SK-N-SH treated with all-trans-retinoic acid at 6 μM for 48 hours (cell line): ENCODE results near the gene CALML3.

Source experiments
- ATAC-seq: fragments of 200-7000 bp; cut with Tn5 transposase; 3 replicates; pipeline ENCODE4 v1.9.1; 2020; ENCODE audit warnings: mild to moderate bottlenecking, moderate library complexity
- ARNTL ChIP-seq: fragments of 450-650 bp; formaldehyde crosslinking; IDR thresholded peaks from 2 replicates; pipeline ENCODE4 v1.5.0; 2020; ENCODE audit warnings: low read depth, mild to moderate bottlenecking, moderate library complexity, borderline replicate concordance
- CREB5 ChIP-seq: fragments of 250-450 bp; sonication (Bioruptor Pico); IDR thresholded peaks from 2 replicates; pipeline ENCODE4 v1.5.1; 2020; ENCODE audit warnings: low read depth, mild to moderate bottlenecking, moderate library complexity
- CSDC2 ChIP-seq: fragments of 250-450 bp; sonication (Bioruptor Pico); IDR thresholded peaks from 2 replicates; pipeline ENCODE4 v1.5.0; 2020; ENCODE audit warnings: mild to moderate bottlenecking, moderate library complexity
- CSRNP3 ChIP-seq: fragments of 250-450 bp; sonication (Bioruptor Pico); IDR thresholded peaks from 2 replicates; pipeline ENCODE4 v1.5.1; 2021; ENCODE audit warnings: mild to moderate bottlenecking, moderate library complexity
- ESRRG ChIP-seq: fragments of 250-450 bp; sonication (Bioruptor Pico); IDR thresholded peaks from 2 replicates; pipeline ENCODE4 v1.6.1; 2021; ENCODE audit warnings: mild to moderate bottlenecking
- GLIS3 ChIP-seq: fragments of 250-450 bp; sonication (Bioruptor Pico); IDR thresholded peaks from 2 replicates; pipeline ENCODE4 v1.5.0; 2020; ENCODE audit warnings: mild to moderate bottlenecking, moderate library complexity
- ISL1 ChIP-seq: fragments of 250-450 bp; sonication (Bioruptor Pico); IDR thresholded peaks from 2 replicates; pipeline ENCODE4 v2.1.2; 2022; ENCODE audit warnings: mild to moderate bottlenecking, moderate library complexity
- OSR1 ChIP-seq: fragments of 250-450 bp; sonication (Bioruptor Pico); IDR thresholded peaks from 2 replicates; pipeline ENCODE4 v1.8.0; 2022; ENCODE audit warnings: moderate library complexity, mild to moderate bottlenecking, inconsistent platforms
- SNAI2 ChIP-seq: fragments of 250-450 bp; sonication (Bioruptor Pico); IDR thresholded peaks from 2 replicates; pipeline ENCODE4 v1.5.0; 2020; ENCODE audit warnings: mild to moderate bottlenecking, moderate library complexity
- TOX ChIP-seq: fragments of 250-450 bp; sonication (Bioruptor Pico); IDR thresholded peaks from 2 replicates; pipeline ENCODE4 v1.8.0; 2021; ENCODE audit warnings: mild to moderate bottlenecking, moderate library complexity, borderline replicate concordance
- ZC3H10 ChIP-seq: fragments of 250-450 bp; sonication (Bioruptor Pico); IDR thresholded peaks from 2 replicates; pipeline ENCODE4 v1.5.1; 2021; ENCODE audit warnings: mild to moderate bottlenecking, moderate library complexity
- ZNF565 ChIP-seq: fragments of 450-650 bp; formaldehyde crosslinking; conservative IDR thresholded peaks from 2 replicates; pipeline ENCODE4 v1.5.0; 2020; ENCODE audit warnings: low read depth, mild to moderate bottlenecking, moderate library complexity
- TF ChIP-seq, protein P1 (sequence below): fragments of 250-450 bp; sonication (Bioruptor Pico); IDR thresholded peaks from 2 replicates; pipeline ENCODE4 v1.5.0; 2020; ENCODE audit warnings: mild to moderate bottlenecking, moderate library complexity

Gene CALML3

GRCh38 chr10:5504146-5505072 lies 20.4 kb upstream of the CALML3 start:
- no peak for ATAC-seq
- TF ChIP-seq CSRNP3: no peak
- TF ChIP-seq CSDC2 (CRISPR knock-in tag): no peak
- TF ChIP-seq SNAI2 (CRISPR knock-in tag): no peak
- no peak for TF ChIP-seq OSR1
- no peak for TF ChIP-seq TOX
- no peak for TF ChIP-seq ESRRG (CRISPR knock-in tag)
- TF ChIP-seq ARNTL: no peak
- no peak for TF ChIP-seq GLIS3 (CRISPR knock-in tag)

- no peak for ATAC-seq
- no peak for TF ChIP-seq ZC3H10 (CRISPR knock-in tag)
These were observed 18.5 kb upstream of the CALML3 start for GRCh38 chr10:5506246-5506645.

GRCh38 chr10:5506751-5507648 lies 17.8 kb upstream of the CALML3 start:
- ATAC-seq: no peak; the same call in 2 of the 3 replicates
- TF ChIP-seq, protein P1, sequence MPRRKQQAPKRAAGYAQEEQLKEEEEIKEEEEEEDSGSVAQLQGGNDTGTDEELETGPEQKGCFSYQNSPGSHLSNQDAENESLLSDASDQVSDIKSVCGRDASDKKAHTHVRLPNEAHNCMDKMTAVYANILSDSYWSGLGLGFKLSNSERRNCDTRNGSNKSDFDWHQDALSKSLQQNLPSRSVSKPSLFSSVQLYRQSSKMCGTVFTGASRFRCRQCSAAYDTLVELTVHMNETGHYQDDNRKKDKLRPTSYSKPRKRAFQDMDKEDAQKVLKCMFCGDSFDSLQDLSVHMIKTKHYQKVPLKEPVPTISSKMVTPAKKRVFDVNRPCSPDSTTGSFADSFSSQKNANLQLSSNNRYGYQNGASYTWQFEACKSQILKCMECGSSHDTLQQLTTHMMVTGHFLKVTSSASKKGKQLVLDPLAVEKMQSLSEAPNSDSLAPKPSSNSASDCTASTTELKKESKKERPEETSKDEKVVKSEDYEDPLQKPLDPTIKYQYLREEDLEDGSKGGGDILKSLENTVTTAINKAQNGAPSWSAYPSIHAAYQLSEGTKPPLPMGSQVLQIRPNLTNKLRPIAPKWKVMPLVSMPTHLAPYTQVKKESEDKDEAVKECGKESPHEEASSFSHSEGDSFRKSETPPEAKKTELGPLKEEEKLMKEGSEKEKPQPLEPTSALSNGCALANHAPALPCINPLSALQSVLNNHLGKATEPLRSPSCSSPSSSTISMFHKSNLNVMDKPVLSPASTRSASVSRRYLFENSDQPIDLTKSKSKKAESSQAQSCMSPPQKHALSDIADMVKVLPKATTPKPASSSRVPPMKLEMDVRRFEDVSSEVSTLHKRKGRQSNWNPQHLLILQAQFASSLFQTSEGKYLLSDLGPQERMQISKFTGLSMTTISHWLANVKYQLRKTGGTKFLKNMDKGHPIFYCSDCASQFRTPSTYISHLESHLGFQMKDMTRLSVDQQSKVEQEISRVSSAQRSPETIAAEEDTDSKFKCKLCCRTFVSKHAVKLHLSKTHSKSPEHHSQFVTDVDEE: no peak
- TF ChIP-seq CSRNP3 (no peak), ZNF565 (CRISPR knock-in tag) (no peak), ZC3H10 (CRISPR knock-in tag) (no peak), ISL1 (CRISPR knock-in tag) (no peak), SNAI2 (CRISPR knock-in tag) (no peak), GLIS3 (CRISPR knock-in tag) (no peak)

DNA sequence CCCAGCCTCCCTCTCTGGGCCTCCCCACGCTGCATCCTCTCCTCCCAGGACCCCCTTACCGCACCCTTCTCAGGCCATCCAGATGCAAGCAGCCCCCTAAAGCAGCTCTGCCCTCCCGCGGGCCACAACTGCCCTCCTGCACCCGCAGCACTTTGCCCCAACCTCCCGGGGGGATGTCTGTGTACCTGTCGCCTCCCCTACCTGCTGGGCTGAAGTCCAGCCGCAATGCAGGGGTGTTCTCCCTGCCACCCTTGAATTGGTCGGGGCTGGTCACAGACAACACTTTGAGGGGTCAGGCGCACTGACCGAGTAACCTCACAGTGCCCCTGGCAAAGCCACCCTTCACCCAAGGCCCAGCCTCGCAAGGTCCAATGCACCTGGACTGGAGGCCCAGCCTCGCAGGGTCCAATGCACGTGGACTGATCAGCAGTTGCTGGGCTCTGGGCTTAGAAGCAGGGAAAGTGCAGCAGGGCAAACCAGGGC lies 17.1 kb upstream of the CALML3 start:
- TF ChIP-seq ESRRG (CRISPR knock-in tag): no peak
- TF ChIP-seq, protein P1: no peak
- TF ChIP-seq ZC3H10 (CRISPR knock-in tag): no peak
- TF ChIP-seq CREB5 (CRISPR knock-in tag): no peak

More for the DNA sequence above, 17.1 kb upstream of the CALML3 start:
- ATAC-seq: no peak
